Mucosa of rectum (tissue), 2 donors: ENCODE results near the gene BRME1.

Experiments used
- H3K27ac ChIP-seq, 2 donors: one replicate each; pipeline ENCODE4 v1.7.0; 2013; ENCODE audit warnings: inconsistent platforms in 2 of 2, low read depth in 2 of 2, low read length in 2 of 2
- H3K27me3 ChIP-seq, 2 donors: one replicate each; pipeline ENCODE4 v1.7.0; 2013; ENCODE audit warnings: low read length in 2 of 2; ENCODE audit not compliant: control insufficient read depth in 2 of 2, insufficient read depth in 2 of 2
- H3K36me3 ChIP-seq, 2 donors: one replicate each; pipeline ENCODE4 v1.7.0; 2013; ENCODE audit warnings: low read length in 2 of 2; ENCODE audit not compliant: control insufficient read depth in 2 of 2, insufficient read depth in 2 of 2
- H3K4me1 ChIP-seq, 2 donors: one replicate each; pipeline ENCODE4 v1.7.0; 2013; ENCODE audit warnings: low read length in 2 of 2, mild to moderate bottlenecking in 1 of 2; ENCODE audit not compliant: control insufficient read depth in 2 of 2, insufficient read depth in 2 of 2
- H3K4me3 ChIP-seq, 2 donors: one replicate each; pipeline ENCODE4 v1.7.0; 2013; ENCODE audit warnings: low read length in 2 of 2
- H3K9ac ChIP-seq, 2 donors: one replicate each; pipeline ENCODE4 v1.7.0; 2013; ENCODE audit warnings: low read length in 2 of 2, low read depth in 1 of 2, mild to moderate bottlenecking in 1 of 2
- H3K9me3 ChIP-seq, 2 donors: one replicate each; pipeline ENCODE4 v1.7.0; 2013; ENCODE audit warnings: low read length in 2 of 2; ENCODE audit not compliant: control insufficient read depth in 2 of 2
- donor health status: healthy.
- donor health status: Normal muscosa, but diverticular disease.

BRME1 gene

GRCh38 chr19:13839938-13840304 is 66.0 kb downstream of the BRME1 start:
- no peaks in the 10 kb centered on the region for H3K27me3 ChIP-seq
- H3K4me3 ChIP-seq: peak overlapping the region; percentile 79 to 84
- H3K4me1 ChIP-seq: peaks cover 64 to 71% of the 10 kb centered on the region in 2 donors
- H3K27ac ChIP-seq: peak overlapping the region; percentile 97 to 100
- no peaks in the 10 kb centered on the region for H3K9me3 ChIP-seq
- peak overlapping the region; percentile 93 to 96 for H3K9ac ChIP-seq
- H3K36me3 ChIP-seq: peaks cover 9% of the 10 kb centered on the region in 2 donors

DNA sequence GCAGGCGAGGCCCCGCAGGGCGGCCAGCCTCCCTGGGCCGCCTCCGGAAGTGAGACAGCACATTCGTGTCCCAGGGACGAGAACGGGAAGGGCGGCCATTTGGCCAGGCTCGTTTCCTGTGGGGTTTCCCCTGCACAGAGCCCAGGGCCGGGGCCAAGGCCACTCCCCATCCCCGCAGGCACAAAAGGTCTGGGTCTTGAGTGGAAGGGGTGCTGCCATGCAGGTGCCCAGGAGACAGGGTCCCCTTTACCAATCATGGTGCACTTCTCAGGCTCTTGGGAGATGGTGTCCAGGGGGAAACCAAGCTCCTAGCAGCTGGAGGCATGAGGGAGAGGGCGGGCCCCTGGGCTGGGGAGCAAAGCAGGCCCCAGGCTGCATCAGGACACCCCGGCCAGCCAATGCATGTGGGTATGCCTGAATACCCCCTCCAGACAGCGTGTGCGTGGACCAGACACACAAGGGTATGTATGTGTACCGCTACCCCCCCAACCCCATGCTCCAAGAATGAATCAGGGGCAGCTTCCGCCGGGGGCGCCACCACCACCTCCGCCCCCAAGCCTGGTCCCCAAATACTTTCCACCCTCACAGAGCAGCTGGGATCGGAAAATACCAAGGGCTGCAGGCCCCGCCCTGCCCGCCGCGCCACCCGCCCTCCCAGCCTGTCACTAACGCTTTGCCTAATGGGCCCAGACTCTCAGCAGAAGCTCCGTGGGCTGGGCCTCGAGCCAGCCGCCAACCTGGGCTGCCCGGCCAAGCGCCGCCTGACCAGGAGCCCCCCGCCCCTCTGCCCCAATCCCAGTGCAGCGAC is 66.6 kb downstream of the BRME1 start:
- Histone ChIP-seq H3K9me3 (no peaks in the 10 kb centered on the region), H3K4me3 (peak overlapping the region; percentile 79 to 84), H3K36me3 (peaks cover 9 to 11% of the 10 kb centered on the region in 2 donors), H3K9ac (peak overlapping the region; percentile 93 to 96), H3K27ac (peak overlapping the region; percentile 97 to 100), H3K27me3 (no peaks in the 10 kb centered on the region), H3K4me1 (peaks cover 65 to 68% of the 10 kb centered on the region in 2 donors)

GRCh38 chr19:13838435-13839129 is 67.3 kb downstream of the BRME1 start:
- H3K27ac ChIP-seq: peak overlapping the region; percentile 97 to 100
- peak overlapping the region; percentile 91 to 96 for H3K9ac ChIP-seq
- H3K9me3 ChIP-seq: no peaks in the 10 kb centered on the region
- peaks cover 9 to 15% of the 10 kb centered on the region in 2 donors for H3K36me3 ChIP-seq
- H3K4me1 ChIP-seq: peaks cover 68% of the 10 kb centered on the region in 2 donors
- peak overlapping the region; percentile 79 to 84 for H3K4me3 ChIP-seq
- no peaks in the 10 kb centered on the region for H3K27me3 ChIP-seq

GRCh38 chr19:13835791-13836723 is 69.9 kb downstream of the BRME1 start:
- H3K27ac ChIP-seq: peak overlapping the region; percentile 50 to 73
- no peaks in the 10 kb centered on the region for H3K27me3 ChIP-seq
- peaks cover 9 to 15% of the 10 kb centered on the region in 2 donors for H3K36me3 ChIP-seq
- H3K9me3 ChIP-seq: no peaks in the 10 kb centered on the region
- no peak overlapping the region for H3K9ac ChIP-seq
- peak overlapping the region in 1 of 2 donors; percentile 31 for H3K4me3 ChIP-seq
- H3K4me1 ChIP-seq: peaks cover 59% of the 10 kb centered on the region in 2 donors

DNA sequence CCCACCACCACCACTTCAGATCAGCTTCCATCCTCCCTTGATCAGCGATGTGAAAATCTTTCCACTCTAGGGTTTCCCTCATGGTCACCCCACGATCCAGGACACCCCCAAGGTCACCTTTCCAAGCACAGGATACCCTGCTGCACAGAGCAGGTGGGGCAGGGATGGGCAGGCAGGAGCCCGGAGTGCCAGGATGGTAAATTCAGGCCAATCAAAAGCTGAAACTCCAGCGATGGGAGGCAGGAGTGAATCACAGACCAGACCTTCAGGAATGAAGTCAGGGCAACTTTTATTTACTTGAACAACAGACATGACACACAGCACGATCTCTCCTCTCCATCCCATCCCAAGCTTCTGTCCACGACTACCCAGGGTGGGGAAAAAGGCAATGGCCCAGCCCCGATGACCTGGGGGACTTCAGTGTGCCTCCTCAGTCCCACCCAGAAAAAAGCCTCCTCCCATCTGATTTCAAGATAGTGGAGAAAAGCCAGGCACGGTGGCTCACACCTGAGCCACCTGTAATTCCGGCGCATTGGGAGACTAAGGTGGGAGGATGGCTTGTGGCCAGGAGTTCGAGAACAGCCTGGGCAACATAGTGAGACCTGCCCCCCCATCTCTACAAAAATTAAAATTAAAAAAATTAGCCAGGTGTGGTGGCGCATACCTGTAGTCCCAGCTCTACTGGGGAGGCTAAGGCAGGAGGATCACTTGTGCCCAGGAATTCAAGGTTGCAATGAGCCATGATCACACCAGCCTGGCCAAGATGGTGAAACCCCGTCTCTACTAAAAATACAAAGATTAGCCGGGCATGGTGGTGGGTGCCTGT is 71.5 kb downstream of the BRME1 start:
- Histone ChIP-seq H3K36me3 (peaks cover 12 to 26% of the 10 kb centered on the region in 2 donors), H3K4me1 (peaks cover 45 to 47% of the 10 kb centered on the region in 2 donors), H3K9me3 (no peaks in the 10 kb centered on the region), H3K4me3 (peak overlapping the region; percentile 61 to 70), H3K27me3 (no peaks in the 10 kb centered on the region), H3K9ac (peak overlapping the region; percentile 43 to 50), H3K27ac (peak overlapping the region; percentile 79 to 82)

GRCh38 chr19:13833330-13834243 is 72.3 kb downstream of the BRME1 start:
- peaks cover 9 to 26% of the 10 kb centered on the region in 2 donors for H3K36me3 ChIP-seq
- peak overlapping the region; percentile 62 to 70 for H3K4me3 ChIP-seq
- peak overlapping the region; percentile 79 to 82 for H3K27ac ChIP-seq
- H3K9ac ChIP-seq: peak overlapping the region; percentile 60 to 68
- H3K27me3 ChIP-seq: no peaks in the 10 kb centered on the region
- H3K9me3 ChIP-seq: no peaks in the 10 kb centered on the region
- peaks cover 36 to 38% of the 10 kb centered on the region in 2 donors for H3K4me1 ChIP-seq
